GM23338 (cell line): ENCODE results near the gene TMEM87B. TPM values are rescaled to one million over a fixed set of nuclear protein-coding genes. Genes with fewer than 3 reads are reported as not detected.

Experiments used
- ATAC-seq: fragments of 200-7000 bp; cut with Tn5 transposase; 3 replicates; pipeline ENCODE4 v1.9.1; 2020
- DNase-seq: peaks from one replicate; pipeline ENCODE4 v3.0.0-alpha.2; 2015; ENCODE audit warnings: low spot score
- H2AFZ ChIP-seq: fragments of 200-600 bp; sonication (generic); 2 replicates; pipeline ENCODE4 v1.8.0; 2016; ENCODE audit warnings: antibody characterized with exemption, mild to moderate bottlenecking, moderate library complexity
- H3F3A ChIP-seq: fragments of 200-600 bp; sonication (generic); replicated peaks from 2 replicates; pipeline ENCODE4 v1.8.0; 2017; ENCODE audit warnings: antibody characterized with exemption, mixed run types, low read depth
- H3K27ac ChIP-seq: fragments of 200-600 bp; sonication (generic); 2 replicates; pipeline ENCODE4 v1.6.1; 2016; ENCODE audit warnings: low read depth
- H3K27me3 ChIP-seq: fragments of 200-600 bp; sonication (generic); 2 replicates; pipeline ENCODE4 v1.8.0; 2016; ENCODE audit warnings: mild to moderate bottlenecking, mixed run types, moderate library complexity; ENCODE audit not compliant: insufficient read depth
- H3K36me3 ChIP-seq: fragments of 200-600 bp; sonication (generic); 2 replicates; pipeline ENCODE4 v1.8.0; 2016; ENCODE audit warnings: mild to moderate bottlenecking; ENCODE audit not compliant: insufficient read depth
- H3K4me1 ChIP-seq: fragments of 200-600 bp; sonication (generic); 2 replicates; pipeline ENCODE4 v1.8.0; 2016; ENCODE audit warnings: mild to moderate bottlenecking, moderate library complexity; ENCODE audit not compliant: insufficient read depth
- H3K4me2 ChIP-seq: fragments of 200-600 bp; sonication (generic); 2 replicates; pipeline ENCODE4 v1.7.1; 2017; ENCODE audit warnings: mixed run types
- H3K4me3 ChIP-seq: fragments of 200-600 bp; sonication (generic); 2 replicates; pipeline ENCODE4 v1.6.1; 2016; ENCODE audit warnings: mixed run types
- H3K79me2 ChIP-seq: fragments of 200-600 bp; sonication (generic); replicated peaks from 2 replicates; pipeline ENCODE4 v1.8.0; 2017; ENCODE audit warnings: mild to moderate bottlenecking; ENCODE audit not compliant: insufficient read depth
- H3K9me2 ChIP-seq: fragments of 200-600 bp; sonication (generic); 2 replicates; pipeline ENCODE4 v1.8.0; 2017; ENCODE audit not compliant: insufficient read depth
- H4K20me1 ChIP-seq: fragments of 200-600 bp; sonication (generic); replicated peaks from 2 replicates; pipeline ENCODE4 v1.8.0; 2017; ENCODE audit warnings: mild to moderate bottlenecking; ENCODE audit not compliant: insufficient read depth
- H3K27ac Mint-ChIP-seq: 2 replicates; pipeline ENCODE4 v1.8.0; 2020; ENCODE audit warnings: inconsistent platforms, mild to moderate bottlenecking, moderate library complexity, mixed read lengths
- H3K27me3 Mint-ChIP-seq: 3 replicates; pipeline ENCODE4 v1.8.0; 2022; ENCODE audit warnings: low read depth, mild to moderate bottlenecking, moderate library complexity, mixed read lengths, inconsistent platforms; ENCODE audit not compliant: insufficient read depth, poor library complexity
- H3K36me3 Mint-ChIP-seq: 3 replicates; pipeline ENCODE4 v1.8.0; 2021; ENCODE audit warnings: low read depth, mild to moderate bottlenecking, inconsistent platforms, moderate library complexity, mixed read lengths
- H3K4me1 Mint-ChIP-seq: 3 replicates; pipeline ENCODE4 v1.8.0; 2020; ENCODE audit warnings: mild to moderate bottlenecking, inconsistent platforms, mixed read lengths
- H3K4me3 Mint-ChIP-seq: 3 replicates; pipeline ENCODE4 v1.8.0; 2021; ENCODE audit warnings: moderate library complexity, mild to moderate bottlenecking, inconsistent platforms, mixed read lengths
- H3K9me3 Mint-ChIP-seq: 3 replicates; pipeline ENCODE4 v1.8.0; 2020; ENCODE audit warnings: moderate library complexity, mild to moderate bottlenecking, inconsistent platforms, mixed read lengths
- CREB1 ChIP-seq: fragments of 250-450 bp; sonication (Bioruptor Pico); IDR thresholded peaks from 2 replicates; pipeline ENCODE4 v1.5.0; 2020; ENCODE audit warnings: low read depth, mild to moderate bottlenecking, moderate library complexity
- CTCF ChIP-seq, 2 experiments: fragments of 200-600 bp in 1 of 2; sonication (generic) in 1 of 2; conservative IDR thresholded peaks; 2 replicates each; pipeline versions ENCODE4 v1.5.1 to v1.6.1; 2016 to 2017; ENCODE audit warnings: antibody characterized with exemption in 2 of 2, low read depth in 2 of 2, mild to moderate bottlenecking in 2 of 2, moderate library complexity in 1 of 2
- ETS1 ChIP-seq: IDR thresholded peaks from 2 replicates; pipeline ENCODE4 v1.6.1; 2016; ENCODE audit warnings: antibody characterized with exemption
- EZH2 ChIP-seq: fragments of 200-600 bp; sonication (generic); IDR thresholded peaks from one replicate; pipeline ENCODE4 v1.8.0; 2017; ENCODE audit warnings: antibody characterized with exemption, mild to moderate bottlenecking, low read depth; ENCODE audit not compliant: unreplicated experiment
- EZH2phosphoT487 ChIP-seq: fragments of 200-600 bp; sonication (generic); IDR thresholded peaks from one replicate; pipeline ENCODE4 v1.8.1; 2018; ENCODE audit warnings: antibody characterized with exemption; ENCODE audit not compliant: unreplicated experiment
- JUNB ChIP-seq: IDR thresholded peaks from one replicate; pipeline ENCODE4 v1.6.1; 2016; ENCODE audit warnings: antibody characterized with exemption; ENCODE audit not compliant: unreplicated experiment
- NANOG ChIP-seq: IDR thresholded peaks from 2 replicates; pipeline ENCODE4 v1.6.1; 2016; ENCODE audit warnings: antibody characterized with exemption, borderline replicate concordance
- STAT1 ChIP-seq: IDR thresholded peaks from one replicate; pipeline ENCODE4 v1.6.1; 2016; ENCODE audit warnings: antibody characterized with exemption; ENCODE audit not compliant: unreplicated experiment
- ZNF114 ChIP-seq: fragments of 250-450 bp; sonication (Bioruptor Pico); IDR thresholded peaks from 2 replicates; pipeline ENCODE4 v1.5.0; 2020; ENCODE audit warnings: mild to moderate bottlenecking, moderate library complexity
- ZNF331 ChIP-seq: fragments of 250-450 bp; sonication (Bioruptor Pico); IDR thresholded peaks from 2 replicates; pipeline ENCODE4 v1.5.0; 2020; ENCODE audit warnings: low read depth, mild to moderate bottlenecking, moderate library complexity
- ZNF462 ChIP-seq: fragments of 250-450 bp; sonication (Bioruptor Pico); IDR thresholded peaks from 2 replicates; pipeline ENCODE4 v1.5.0; 2020; ENCODE audit warnings: mild to moderate bottlenecking, moderate library complexity
- polyA plus RNA-seq: library from polyadenylated mRNA; unstranded; fragments of >200 nt; fragmentation: Nextera tagmentation; extraction: Ambion mirVana; gene quantifications from 2 replicates; pipeline ENCODE4 v1.2.1, GENCODE V29; 2016
- total RNA-seq: library from RNA; depleted of rRNA; stranded (reverse); fragments of >200 nt; shearing (Covaris generic); gene quantifications from 2 replicates; pipeline ENCODE4 v1.2.3, GENCODE V29; 2014

The TMEM87B gene
- total and polyA plus RNA-seq, 2 experiments from 2014 or later, result 7.0 to 15.4 TPM

GRCh38 chr2:112055730-112056625, 909 bp downstream of the TMEM87B start (continued):
- TF ChIP-seq NANOG (no peak), CTCF (conservative IDR thresholded peaks at IDR 0.05; ENCODE audit: low read depth in 2 of 2) (no peak)

GRCh38 chr2:112056626-112056987, 1.5 kb downstream of the TMEM87B start:
- Mint-ChIP-seq H3K4me1 (peaks cover 22% of the 10 kb centered on the region), H3K9me3 (no peaks in the 10 kb centered on the region), H3K27me3 (peaks cover 13% of the 10 kb centered on the region), H3K4me3 (peak overlapping the region; percentile 78), H3K27ac (no peak overlapping the region), H3K36me3 (no peaks in the 10 kb centered on the region)
- Histone ChIP-seq H3K9me2 (no peaks in the 10 kb centered on the region), H3K4me3 (peak overlapping the region; percentile 96), H3K4me1 (peaks cover 15% of the 10 kb centered on the region), H3K79me2 (peaks cover 4% of the 10 kb centered on the region; the same call in 1 of the 2 replicates), H3K27me3 (no peaks in the 10 kb centered on the region), H3F3A (peaks cover 3% of the 10 kb centered on the region), H3K27ac (no peak overlapping the region), H4K20me1 (no peaks in the 10 kb centered on the region; the same call in none of the 2 replicates), H3K36me3 (no peaks in the 10 kb centered on the region), H3K4me2 (peak overlapping the region; percentile 82), H2AFZ (no peak overlapping the region)
- DNase-seq (no peak), ATAC-seq (no peak)
- no peak for TF ChIP-seq EZH2phosphoT487
- TF ChIP-seq ZNF331 (CRISPR knock-in tag), result no peak
- TF ChIP-seq ZNF462 (CRISPR knock-in tag), result no peak
- no peak for TF ChIP-seq JUNB
- TF ChIP-seq STAT1, result no peak
- no peak for TF ChIP-seq NANOG
- TF ChIP-seq CREB1 (CRISPR knock-in tag), result no peak
- TF ChIP-seq EZH2, result no peak
- no peak for TF ChIP-seq CTCF (conservative IDR thresholded peaks at IDR 0.05; ENCODE audit: low read depth in 2 of 2)
- no peak for TF ChIP-seq ZNF114
- TF ChIP-seq ETS1, result no peak
